GM18907 (cell line): ENCODE measurements around the gene DGKZ.

Experiments used
- ATAC-seq: cut with Tn5 transposase; IDR thresholded peaks from one replicate; pipeline ENCODE4 v1.9.1; 2021; ENCODE audit warnings: mild to moderate bottlenecking, moderate library complexity; ENCODE audit not compliant: unreplicated experiment

The DGKZ gene

DNA sequence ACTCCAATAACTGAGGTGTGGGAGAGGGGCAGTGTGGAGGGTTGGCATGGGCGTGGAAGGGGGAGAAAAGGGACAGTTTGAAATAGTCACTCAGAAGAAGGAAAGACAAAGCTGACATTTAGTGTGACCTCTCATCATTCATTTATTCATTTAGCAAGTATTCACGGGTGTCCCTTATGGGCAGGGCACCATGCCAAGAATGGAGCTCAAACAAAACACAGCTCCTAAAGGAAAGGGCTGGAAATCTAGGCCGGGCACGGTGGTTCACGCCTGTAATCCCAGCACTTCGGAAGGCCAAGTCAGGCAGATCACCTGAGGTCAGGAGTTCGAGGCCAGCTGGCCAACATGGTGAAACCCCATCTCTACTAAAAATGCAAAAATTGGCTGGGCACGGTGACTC, 19.4 kb upstream of the DGKZ start:
- ATAC-seq = no peak

DNA sequence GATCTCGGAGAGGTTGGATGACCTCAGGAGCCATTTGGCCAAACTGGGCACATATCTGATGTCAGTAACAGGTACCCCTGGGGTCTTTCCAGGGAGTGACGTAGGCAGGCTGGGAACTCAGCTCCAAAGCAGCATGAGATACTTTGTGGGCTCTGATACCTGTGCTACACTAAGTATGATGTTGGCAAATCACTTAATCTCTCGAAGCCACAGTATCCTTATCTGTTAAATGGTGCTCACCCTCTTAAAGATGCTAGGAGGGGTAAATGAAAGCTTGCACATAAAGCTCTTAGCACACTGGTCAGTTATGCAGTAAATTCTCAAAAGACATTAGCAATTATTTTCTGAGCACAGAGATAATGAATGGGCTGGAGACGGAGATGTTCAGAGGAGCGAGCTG, 17.1 kb upstream of the DGKZ start:
- ATAC-seq = no peak

DNA sequence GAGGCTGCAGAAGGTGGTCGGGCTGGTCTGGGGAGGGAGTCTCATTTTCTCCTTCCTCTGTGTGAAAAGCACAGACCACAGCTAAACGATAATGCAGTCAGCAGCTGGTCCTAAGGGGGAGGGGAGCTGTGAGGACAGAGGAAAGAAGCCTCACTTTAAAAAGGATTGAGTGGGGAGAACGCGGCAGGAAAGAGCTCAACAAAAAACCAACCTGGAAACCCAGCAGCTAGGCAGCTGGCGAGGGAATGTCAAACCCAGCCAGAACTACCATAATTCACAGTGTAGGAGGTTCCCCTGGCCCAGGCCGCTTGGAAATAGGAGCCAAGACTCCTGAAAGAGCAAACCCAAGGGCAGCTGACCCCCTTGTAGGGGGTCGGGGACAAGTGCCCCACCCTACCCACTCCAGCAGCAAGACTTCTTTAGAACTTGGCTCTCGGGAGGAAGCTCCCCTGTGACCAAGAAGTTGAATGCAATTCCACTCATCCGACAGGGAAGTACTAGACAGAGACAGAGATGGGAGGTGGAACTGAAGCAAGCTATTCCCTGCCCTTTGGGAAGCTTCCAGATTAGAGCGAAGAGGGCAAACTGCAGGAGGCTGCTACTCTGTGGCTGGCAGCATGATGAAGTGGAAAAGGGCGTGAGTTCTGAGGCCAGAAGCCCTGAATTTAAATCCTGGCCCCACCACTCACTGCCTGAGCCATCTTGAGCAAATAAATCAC, 16.5 kb upstream of the DGKZ start:
- no peak for ATAC-seq

DNA sequence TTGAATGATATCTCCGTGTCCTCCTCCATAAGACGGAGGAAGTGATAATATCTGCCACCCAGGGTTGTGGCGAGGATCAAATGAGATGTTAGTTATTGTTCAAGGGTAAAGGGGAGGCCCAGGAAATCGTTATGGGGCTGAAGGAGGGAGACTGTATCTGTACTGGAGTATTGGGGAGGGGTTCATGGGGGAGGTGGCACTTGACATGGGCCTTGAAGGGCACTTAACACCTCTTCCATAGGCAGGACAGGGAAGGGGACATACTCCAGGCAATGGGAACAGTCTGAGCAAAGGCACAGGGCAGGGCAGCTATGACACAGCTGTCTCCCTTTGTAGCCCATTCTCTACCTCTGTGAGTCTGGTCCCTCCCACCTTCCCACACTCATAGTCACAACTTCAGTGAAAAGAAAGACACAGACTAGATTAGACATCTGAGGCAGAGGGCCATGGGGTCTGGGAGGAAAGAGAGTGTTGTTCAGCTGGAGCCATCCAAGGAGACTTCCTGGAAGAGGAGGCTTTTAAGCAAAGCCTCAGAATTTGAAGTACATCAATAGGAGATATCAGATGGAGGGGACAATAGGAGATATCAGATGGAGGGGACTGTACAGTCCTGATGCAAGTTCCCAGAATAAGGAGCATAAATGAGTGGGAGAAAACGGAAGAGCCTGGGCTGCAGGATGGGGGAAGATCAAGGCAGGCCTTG, 15.8 kb upstream of the DGKZ start:
- no peak for ATAC-seq

DNA sequence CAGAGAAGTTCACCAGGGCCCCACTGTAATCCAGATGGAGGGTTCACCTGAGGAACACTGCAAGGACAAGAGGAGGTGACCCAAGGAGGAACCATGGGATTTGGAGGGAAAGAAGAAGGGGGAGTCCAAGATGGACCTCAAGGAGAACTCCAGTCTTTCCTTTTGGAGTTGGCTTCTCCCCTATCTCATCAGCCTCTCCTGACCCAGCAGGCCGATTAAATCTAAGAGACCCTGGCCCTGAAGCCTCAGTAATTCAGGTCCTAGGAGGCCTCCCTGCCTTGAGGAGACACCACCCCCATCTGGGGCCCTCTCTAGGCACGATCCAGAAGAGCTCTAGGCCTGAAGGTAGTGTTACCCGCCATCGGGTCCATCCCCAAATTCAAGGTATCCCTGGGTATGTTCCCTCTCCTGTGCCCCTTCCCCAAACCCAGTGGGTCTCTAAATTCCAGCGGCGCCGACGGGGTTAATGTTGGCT, 15.1 kb upstream of the DGKZ start:
- no peak for ATAC-seq

DNA sequence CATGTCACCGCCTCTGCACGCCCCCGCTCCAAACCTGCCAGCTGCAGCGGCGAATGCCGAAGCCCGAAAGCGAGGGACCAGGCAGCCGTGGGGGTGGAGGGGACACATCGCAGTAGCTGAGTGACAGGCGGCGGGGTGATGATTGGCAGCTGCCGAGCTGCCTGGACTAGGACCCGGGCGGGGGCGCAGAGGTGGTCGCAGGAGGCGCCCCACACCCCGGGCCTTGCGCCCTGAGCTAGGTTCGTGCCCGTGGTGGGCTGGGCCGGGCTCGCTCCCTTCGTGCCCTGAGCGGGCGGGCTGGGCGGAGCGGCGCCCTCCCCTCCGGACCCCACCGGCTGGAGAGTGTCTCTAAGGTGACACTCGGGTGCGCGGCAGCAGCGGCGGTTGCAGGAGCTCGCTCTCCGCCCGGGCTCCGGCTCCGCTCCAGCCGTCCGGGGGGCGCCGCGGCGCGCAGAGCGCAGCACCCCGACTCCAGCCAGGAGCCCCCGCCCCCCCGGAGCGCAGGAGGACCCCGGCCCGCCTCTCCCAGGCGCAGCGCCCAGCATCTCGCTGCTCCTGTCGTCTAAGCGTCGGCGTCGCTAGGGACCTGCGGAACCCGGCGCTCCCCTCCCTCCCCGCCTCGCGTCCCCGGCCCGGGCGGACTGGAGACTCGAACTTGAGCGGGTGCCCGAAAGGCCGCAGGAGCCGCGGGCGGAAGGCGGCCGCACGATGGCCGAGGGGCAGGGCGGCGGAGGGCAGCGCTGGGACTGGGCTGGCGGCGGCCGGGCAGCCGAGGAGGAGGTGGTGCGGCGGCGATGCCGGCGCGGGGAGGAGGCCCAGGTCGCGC, 14.5 kb upstream of the DGKZ start:
- ATAC-seq = no peak

DNA sequence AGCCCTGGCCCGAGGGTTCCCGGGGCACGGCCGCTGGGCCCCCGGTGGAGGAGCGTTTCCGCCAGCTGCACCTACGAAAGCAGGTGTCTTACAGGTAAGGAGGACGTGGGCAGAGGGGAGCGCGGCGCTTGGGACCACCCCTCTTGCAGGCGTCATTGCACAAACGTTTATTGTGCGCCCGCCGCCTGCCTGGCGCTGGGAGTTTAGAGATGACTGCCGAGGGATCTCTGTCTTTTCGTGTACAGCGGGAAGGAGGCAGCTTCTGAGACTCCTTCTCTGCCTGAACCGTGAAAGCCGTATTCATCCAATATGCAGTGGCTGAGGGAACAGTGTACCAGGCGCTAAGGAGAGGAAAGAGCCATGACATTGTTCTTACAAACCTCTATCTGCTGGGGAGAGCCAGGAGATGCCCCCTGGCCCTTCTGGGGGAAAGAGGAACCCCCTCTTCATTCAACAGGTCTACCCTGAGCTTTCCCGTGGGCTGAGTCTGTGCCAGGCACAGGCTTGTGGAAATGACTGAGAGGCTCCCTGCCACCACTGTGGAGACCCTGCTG, 13.8 kb upstream of the DGKZ start:
- no peak for ATAC-seq

DNA sequence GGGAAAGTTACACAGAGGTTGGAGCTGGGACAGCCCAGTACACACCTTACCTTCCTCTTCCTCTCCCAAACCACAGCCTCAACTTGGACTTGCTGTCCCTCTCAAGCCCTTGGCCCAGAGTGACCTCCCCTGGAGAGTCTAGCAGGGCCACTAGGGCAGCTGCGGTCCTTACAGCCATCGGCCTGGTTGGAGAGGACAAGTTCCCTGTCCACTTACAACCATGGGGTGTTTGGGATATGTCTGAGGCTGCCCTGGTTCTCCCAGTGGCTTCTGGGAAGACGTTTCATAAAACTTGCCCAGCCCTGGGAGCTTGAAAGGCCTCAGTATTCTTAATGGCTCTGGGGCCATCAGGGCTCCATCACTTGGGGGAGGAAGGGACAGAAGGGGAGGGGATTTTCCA, 13.1 kb upstream of the DGKZ start:
- no peak for ATAC-seq

DNA sequence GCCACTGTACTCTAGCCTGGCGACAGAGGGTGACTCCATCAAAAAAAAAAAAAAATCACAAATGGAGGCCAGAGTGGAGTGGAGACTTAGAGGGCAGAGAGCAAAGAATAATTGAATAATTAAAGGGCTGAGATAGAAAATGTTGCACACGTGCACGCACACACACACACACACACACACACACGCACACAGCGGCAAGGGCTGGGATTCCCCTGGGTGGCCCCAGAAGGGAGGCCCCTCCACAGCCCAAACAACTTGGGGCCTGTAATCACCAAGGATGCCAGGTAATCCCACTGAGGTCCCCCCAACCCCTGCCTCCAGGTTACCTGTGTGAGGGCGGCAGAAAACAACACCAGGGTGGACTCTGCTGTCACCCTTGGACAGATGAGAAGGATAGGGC, 12.0 kb upstream of the DGKZ start:
- no peak for ATAC-seq

DNA sequence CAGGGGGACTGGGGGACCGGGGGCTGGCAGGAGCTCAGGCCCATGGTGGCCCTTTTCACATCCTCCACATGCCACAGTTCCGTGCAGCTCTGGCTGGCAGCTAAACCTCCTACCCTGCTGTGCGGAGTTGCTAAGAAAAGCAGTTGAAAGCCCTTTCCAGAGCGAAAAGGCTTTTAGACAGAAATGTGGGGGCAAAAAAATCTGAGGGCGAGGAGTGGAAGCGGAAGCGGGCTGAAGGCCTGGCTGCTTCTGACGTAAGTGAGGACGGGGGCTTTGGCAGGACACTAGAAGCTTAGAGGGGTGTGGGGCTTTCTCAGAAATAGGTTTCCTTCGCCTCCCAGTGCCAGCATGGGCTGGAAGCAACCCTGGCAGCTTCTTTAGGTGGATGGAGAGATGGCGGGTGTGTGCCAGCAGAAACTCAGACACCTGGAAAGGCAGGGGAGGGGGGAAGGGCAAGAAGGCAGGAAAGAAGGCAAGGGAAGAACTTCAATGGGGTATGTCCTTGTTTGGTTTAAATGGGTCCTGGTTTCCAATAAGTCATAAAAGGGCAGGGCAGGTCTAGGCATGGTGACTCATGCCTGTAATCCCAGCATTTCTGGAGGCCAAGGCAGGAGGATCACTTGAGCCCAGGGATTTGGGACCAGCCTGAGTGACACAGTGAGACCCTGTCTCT, 11.2 kb upstream of the DGKZ start:
- no peak for ATAC-seq

DNA sequence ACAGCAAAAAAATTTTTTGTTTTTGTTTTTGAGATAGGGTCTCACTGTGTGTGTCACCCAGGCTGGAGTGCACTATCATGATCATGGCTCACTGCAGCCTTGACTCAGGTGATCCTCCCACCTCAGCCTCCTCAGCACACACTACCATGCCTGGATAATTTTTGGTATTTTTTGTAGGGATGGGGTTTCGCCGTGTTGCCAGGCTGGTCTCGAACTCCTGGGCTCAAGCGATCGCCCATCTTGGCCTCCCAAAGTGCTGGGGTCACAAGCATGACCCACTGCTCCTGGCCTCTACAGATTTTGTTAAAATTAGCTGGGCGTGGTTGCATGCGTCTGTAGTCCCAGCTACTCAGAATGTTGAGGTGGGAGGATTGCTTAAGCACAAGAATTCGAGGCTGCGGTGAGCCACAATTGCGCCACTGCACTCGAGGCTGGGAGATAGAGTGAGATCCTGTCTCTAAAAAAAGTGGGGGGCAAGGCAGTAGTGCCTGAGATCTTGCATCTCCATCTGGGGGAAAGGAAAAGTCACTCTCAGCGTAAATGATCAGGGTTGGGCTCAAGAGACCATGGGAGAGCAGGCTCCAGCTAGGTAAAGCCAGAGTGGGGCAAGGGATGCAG, 10.6 kb upstream of the DGKZ start:
- ATAC-seq = no peak

DNA sequence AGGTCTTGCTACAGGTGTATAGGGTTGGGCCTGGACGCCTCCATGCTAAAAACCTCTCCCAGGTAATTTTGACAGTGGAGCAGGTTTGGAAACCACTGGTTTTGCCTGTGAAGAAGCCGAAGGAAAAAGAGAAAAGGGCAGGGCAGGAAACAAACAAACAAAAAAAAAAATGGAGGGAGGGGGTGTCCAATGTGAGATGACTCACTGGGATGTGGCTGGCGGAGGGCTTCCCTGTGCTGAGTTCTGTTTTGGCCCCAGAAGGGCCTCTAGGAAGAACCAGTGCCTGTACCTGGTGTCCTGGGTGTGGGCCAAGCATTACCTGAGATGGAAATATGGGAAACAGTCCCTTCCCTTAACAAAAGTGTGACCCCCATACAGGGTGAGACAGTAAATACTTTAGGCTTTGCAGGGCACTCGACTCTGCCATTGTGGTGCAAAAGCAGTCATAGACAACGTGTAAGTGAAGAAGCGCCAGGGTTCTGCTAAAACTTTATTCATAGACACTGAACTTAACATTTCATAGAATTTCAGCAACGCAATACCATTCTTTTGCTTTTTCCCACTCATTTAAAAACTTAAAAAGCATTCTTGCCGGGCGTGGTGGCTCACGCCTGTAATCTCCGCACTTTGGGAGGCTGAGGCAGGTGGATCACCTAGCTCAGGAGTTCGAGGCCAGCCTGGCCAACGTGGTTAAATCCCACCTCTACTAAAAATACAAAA, 9.5 kb upstream of the DGKZ start:
- no peak for ATAC-seq

DNA sequence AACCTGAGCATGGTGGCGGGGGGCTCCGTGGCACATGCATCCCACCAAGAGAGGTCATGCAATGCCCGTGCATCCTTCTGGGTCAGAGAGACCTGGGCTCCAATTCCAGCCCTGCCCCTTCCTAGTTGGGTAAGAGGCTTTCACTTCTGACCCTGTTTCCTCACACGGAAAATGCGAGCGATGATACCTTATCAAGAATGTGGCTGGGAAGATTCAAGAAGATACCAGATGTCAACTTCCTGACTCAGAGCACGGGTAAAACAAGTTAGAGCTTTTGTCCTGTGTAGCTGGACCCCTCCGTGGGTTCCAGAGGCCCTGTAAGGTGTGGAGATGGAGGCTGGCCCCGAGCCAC, 8.7 kb upstream of the DGKZ start:
- ATAC-seq = no peak

DNA sequence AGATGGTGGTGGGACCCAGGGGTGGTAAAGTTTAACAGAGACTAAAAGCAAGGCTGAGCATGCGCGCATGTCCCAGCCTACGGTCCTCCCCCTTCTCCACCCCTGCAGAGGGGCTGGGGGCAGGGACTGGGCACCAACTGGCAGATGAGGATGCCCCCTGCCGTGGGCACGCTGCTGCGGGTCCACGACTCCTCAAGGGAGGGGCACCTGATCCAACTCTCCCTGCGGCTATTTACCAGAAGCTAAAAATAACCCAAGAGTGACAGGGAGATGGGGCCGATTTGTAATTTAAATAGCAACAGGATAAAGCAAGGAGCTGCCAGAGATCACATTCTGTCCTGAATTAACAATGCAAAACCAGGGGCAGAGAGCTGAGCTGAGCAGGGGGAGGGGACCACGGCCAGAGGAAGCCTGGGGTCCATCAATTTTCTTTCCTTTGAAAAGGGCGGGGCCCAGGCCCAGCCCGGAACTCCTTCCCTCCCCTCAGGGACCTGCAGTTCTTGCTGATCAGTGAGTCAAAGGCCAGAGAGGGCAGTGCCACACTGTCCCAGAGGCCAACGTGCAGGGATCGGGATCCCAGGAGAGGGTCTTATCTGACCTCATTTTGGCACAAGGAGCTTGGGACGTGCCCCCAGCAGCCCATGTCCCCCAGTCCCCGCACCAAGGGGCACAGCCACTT, 8.1 kb upstream of the DGKZ start:
- no peak for ATAC-seq

DNA sequence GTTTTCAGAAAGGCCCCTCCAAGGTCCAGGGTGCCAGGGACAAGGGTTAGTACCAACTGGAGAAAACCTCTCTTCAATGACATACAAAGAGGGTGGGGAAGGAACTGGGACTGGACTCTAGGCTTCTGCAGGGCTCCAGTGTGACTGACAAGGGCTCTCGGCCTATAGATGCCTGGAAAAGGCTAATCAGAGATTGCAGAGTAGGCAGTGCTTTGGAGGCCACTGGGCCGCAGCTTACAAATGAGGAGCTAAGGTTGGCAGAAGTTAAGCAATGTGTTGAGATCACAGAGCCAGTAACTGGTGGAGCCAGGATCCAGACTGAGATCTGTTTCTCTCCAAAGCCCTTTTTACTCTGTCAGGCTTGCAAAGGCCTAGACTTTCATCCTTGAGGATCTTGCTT, 7.4 kb upstream of the DGKZ start:
- ATAC-seq = no peak

DNA sequence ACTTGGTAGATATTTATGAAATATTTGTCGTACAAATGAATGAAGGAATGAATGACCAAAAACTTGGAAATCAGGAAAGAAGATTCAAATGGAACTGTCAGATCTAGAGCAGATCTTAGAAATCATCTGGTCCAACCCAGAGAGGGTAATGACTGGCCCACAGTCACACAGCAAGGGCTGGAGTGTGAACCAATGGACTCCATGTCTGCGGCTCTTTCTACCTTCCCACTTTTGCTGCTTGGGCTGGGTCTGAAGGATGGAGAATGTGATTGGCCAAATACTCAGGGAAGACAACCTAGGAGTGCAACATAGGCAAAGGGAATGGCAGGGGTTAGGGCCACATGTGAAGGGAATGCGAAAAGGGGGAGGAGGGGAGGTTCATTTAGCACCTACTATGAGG, 5.8 kb upstream of the DGKZ start:
- ATAC-seq = no peak

DNA sequence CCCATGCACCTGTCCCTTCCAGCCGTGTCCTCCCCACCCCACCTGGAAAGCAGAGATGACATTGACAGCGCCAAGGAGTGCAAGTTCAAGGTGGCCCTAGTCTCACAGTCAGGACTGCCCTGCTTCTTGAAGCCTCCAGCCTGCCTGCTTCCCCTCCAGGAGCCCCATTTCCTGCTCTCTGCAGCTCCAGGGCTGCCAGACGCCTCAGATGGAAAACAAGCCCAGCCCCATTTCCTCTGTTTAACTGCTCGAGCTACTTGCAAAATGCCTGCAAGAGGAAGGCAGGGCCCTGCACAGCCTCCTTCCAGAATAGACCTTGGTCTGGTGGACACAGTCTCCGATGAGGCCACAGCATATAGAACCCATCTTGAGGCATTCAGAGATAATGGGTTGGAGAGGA, 5.0 kb upstream of the DGKZ start:
- ATAC-seq = no peak

DNA sequence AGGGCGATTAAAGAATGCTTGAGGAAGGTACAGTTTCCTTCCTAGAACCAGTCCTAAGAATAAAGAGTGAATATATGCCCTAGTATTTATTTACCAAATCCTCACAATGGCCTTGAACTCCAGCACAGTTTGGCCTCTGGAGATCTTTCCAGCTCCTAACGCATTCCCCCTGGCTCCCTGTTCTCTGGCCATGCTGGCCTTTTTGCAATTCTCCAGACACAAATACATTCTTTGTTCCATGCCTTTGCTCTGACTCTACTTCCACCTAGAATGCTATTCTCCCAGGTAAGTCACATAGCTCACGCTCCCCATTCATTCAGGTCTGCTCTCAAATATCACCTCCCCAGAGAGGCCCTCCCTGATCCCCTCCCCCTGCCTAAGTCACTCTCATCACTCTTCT, 3.7 kb upstream of the DGKZ start:
- ATAC-seq = no peak

DNA sequence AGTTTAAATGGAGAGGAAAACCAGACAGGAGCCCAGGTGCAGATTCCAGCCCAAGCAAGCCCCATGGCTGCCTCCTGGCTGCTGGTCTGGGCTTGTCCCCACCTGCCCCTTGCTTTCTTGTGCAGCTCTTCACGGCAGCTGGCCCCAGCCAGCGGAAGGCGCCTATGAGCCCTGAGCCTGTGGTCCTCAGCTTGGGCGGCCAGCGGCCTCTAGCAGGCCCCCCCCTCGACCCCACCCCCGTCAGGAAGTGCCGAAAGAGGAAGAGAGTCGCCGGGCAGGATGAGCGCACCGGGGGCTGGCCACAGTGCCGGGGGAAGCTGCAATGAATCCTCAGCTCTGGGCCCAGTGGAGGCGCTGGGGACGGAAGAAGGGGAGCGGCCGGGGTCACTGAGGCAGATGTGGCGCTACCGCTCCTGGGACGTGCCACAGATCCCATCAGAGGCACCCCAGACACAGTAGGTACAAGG, 2.1 kb upstream of the DGKZ start:
- ATAC-seq = no peak
